Endothelial cell of hepatic sinusoid (primary cell): ENCODE results near the gene KIRREL3.

Experiments used
- in situ Hi-C: cut with HindIII; loops from 2 replicates; pipeline ENCODE4 v1.10.0; 2017; ENCODE audit warnings: low sequenced_read_pairs

KIRREL3 gene

DNA sequence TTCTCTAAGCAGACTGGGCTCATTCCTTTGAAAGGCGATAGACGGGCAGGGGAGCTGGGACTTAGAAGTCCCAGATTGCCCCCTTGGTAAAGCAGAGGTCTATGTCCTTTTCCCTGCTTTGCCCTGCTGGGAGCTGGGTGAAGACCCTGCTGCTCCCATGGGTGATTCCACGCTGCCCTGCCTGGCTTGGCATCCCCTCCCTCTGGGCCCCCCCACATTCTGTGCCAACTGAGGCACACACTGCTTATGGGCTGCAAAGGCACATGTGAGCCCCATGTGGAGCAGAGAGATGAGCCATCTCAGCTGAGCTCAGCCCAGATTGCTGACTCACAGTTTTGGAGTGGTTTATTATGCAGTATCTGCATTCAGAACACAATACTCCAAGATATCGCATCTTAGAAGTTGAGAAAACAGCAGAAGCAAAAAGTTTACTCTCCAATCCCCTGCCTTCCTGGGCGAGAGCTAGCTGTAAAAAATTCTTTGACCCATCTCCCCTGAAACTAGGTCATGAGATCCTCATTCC, 517.9 kb downstream of the KIRREL3 start:
- in situ Hi-C loops = no loop called here

DNA sequence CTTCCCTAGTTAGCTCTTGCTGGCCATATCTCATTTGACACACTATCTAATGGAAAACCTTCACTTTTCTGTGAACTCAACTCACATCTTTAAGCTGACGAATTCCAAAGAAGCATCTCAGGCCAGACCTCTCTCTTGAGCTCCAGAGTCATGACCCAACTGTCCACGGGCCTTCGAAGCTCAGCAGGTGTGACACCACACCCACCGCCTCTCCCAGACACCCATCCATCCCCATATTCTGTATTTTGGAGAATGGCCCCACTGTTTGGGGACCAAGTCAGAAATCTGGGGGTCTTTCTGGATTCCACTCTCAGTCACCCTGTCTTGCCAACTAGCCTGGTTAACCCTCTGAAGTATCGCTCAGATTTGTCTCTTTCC, 519.3 kb downstream of the KIRREL3 start:
- in situ Hi-C loops = no loop called here

DNA sequence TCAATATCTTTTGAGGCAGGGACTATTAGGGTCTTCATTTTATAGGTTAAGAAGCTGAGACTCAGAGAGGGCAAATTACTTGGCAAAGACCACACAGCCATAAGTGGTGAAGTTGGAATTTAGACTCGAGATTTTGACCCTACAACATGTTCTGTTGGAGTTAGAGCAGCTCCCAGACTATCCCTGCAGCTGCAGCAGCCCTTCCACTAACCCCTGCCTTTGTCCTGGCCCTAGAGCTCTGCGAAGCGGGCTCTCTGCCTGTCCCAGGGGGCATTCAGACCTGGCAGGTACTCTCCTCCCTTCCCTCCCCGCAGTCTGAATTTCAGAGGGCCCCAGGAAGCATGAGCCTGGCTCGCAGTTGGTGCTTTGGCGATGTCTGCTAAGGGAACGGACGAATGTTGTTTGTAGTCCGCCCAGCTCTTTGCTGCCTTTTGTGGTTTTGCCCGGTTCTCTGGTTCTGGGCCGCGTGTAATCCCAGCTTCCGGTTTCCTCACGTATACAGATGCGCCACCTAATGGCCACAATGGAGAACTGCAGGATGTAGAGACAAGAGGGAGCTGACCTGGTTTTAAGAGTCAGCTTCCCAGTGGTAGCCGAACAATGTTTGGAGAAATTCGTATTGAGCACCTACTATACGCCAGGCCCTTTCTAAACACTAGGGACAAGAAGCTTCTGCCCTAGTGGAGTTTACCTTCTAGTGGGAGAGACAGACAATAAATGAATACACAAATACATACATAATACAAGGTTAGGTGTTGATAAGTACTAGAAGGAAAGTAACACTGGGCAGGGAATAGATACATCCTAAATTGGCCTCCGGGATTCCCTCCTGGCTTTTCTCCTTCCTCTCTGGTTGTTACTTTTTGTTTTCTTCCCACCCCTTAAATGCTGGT, 519.9 kb downstream of the KIRREL3 start:
- in situ Hi-C loops = no loop called here

DNA sequence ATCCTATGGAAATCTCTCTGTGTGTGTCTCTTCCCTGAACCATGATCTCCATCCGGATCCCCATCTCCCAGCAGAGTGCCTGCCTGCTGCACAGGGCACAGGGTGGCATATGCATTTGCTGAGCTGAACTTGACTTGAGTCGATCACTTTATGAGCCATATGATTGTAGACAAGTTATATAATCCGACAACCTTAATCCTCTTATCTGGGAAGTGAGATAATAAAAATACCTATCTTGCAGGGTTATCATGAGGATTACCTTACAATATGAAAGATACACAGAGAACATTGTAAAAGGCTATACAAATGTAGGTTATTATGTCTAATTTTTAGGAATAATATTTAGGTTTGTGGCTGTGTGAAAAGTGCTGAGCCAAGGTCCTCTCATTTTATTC, 520.6 kb downstream of the KIRREL3 start:
- in situ Hi-C loops = no loop called here

DNA sequence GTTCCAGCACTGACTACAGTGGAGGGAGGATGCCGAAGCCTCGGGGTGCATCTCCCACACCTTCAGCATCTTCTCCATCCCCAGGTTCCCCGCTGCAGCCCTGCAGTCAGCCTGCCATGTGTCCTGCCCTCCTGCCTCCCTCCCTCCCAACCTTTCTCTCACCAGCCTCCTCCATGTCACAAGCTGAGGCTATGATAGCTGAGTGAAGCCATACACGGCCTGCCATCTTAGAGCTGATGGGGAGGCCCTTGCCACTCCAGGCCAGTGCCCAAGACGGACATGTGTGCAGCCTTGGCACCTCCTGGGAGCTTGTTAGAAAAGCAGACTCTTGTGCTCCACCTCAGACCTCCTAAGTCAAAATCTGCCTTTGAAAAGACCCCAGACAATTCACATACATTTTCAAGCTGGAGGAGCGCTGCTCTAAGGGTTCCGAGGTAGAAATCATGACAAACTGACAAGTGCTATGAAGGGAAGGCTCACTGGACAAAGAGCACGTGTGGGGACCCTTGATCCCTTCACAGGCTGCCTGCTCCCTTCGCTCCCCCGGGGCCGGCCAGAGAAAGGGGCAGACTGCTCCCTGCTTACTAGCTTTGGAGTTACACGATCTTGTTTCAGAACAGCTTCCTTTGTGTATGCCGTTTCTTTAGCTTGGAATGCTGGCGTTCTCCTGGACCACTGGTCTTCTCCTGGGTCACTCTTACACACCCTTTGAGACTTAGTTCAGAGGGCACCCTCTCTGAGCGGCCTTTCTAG, 521.2 kb downstream of the KIRREL3 start:
- in situ Hi-C loops = no loop called here

DNA sequence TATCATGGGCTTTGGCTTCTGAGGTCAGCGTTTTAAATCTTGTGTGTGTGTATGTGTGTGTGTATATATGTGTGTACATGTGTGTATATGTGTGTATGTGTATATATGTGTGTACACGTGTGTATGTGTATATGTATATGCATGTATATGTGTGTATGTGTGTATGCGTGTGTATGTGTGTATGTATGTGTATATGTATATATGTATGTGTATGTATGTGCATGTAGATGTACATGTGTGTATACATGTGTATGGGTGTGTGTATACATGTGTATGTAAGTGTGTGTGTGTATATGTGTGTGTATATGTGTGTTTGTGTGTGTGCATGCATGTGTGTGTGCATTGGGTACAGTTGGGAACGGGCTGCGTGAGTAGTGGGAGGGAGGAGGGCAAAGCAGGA, 522.1 kb downstream of the KIRREL3 start:
- in situ Hi-C loops = no loop called here

DNA sequence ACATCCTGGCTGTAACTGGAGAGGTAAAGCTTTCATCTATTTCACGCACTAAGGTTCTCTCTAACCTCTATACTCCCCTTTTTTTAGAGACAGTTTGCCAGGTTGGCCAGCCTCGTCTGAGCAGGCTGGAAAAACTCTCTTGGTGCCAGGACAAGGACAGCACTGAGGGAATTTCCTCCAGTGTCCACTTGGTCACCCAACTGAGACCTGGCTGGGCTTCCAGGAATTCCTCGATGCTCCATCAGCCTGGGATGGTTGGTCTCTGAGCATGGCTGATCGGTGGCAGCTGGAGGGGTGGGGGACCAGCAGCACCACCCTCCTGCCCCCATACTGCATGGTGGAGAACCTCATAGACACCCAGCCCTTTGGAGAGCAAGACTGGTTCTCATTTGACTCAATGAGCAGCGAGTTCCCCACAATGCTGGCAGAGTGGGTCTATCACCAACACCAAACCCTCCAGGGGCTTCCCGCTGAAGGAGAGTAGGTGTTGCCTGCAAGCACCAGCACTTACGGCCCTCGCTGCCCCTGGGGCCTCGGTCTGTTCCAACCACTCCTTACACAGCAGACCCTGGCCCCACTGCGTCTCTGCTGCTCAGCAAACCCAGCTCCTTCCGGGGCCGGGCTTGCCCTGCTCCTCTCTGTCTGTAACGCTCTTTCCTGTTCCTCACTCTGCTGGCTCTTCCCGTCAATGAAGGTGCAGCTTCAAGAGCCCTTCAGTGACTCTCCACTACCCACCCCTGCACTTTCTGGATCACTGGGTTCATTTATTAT, 522.9 kb downstream of the KIRREL3 start:
- in situ Hi-C loops = no loop called here

DNA sequence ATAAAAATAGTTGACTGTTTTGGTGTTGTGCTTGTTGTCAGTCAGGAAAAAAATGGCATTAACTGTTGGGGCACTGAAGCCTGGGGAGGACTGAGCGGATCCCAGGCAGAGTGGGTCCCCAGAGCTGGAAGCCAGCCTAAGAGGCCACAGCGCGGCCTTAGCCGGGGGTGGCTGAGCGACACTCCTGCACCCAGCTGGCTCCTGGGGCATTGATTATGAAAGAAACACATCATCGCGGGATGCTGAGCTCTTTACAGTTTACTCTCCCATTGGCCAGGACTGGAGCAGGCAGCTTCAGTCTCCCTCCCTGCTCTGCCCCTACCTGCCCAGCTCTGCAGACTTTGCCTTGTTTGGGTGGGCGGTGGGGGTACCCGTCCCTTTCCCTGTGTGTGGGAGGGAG, 523.6 kb downstream of the KIRREL3 start:
- in situ Hi-C loops = no loop called here

DNA sequence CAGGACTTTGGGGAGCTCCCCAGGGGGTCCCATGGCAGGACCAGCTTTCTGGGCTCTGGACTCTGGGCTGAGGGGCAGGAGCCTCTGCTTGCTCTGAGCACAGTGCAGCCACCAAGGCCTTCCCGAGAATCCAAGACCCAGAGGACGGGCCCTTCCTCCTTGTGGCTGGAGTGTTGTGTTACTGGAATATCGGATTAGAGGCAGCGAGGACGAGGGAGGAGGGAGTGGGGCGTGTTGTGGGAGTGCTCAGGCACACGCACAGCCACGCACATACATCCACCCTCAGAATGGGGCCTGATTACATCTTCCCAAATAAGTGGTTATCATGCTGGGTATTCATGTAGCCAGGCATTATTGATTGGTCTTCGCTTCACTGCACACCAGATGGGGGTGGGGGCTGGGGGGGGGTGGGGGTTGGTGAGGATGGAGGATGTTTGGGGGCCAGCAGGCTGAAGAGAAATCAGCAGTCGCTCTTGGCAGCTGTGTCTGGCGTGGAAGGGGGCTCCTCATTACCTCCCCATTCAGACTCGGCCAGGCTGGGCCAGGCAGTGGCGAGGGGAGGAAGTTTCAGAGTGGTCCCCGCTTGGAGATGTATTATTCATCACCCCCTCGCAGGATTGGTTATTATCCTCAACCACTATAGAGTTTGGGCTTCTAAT, 524.2 kb downstream of the KIRREL3 start:
- in situ Hi-C loops = no loop called here

DNA sequence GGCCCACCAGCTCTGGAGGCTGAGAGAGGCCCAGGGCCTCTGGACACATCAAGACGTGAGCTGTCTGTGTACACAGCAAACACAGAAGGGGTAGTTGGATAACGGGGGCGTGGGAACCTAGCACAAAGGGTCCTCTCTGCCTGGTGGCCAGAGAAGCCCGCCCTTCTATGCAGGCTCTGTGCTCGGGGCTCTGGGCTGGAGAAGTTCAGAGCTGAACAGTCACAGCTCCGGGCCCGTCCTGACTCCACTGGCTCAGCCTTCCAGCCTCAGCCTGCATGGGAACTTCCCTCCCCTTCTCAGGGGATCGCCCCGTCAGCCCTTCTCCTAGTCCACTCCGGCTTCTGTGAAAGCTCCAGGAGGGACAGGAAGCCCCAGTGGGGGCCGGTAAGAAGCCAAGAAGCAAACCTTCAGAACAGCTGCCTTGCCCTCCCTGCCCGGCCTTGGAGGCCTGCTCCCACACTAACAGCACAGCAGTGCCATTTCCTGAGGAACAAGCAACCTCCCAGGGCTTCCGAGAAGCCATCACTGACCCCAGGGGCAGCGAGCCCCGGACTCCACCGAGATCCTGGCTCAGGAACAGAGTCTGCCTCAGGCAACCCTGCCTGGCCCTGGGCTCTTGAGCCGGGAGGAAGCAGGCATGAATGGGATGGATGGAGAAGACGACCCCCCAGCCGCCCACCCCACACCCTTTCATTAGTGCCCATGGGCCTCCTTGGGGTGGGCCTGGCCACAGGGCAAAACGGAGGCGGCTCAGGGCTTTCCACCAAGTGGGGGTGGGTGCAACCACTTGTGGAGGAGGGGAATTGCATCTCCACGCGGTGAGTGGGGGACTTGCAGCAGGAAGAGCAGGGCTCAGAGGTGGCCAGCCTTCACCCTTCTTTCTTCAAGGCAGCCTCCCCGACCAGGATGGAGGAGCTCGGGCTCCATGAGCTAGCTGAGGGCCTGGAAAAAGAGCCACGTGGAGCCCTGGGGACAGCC, 525.3 kb downstream of the KIRREL3 start:
- in situ Hi-C loops = no loop called here

DNA sequence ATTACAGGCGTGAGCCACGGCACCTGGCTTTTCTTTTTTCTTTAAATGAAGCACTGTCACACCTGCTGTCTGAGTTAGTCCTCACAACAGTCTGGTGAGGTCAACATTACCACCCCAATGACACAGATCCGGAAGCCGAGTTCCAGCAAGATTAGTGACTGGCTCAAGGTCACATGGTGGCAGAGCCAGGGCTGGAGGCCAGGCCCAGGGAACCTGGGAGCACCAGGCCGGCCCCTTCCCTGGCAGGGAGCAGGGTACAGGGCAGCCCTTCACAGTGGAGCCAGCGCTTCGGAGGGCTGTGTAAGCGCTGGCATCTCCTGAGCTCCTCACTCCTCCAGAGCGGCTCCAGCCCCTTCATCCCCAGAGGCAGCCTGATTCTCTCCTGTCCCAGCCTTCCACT, 526.4 kb downstream of the KIRREL3 start:
- in situ Hi-C loops = no loop called here

DNA sequence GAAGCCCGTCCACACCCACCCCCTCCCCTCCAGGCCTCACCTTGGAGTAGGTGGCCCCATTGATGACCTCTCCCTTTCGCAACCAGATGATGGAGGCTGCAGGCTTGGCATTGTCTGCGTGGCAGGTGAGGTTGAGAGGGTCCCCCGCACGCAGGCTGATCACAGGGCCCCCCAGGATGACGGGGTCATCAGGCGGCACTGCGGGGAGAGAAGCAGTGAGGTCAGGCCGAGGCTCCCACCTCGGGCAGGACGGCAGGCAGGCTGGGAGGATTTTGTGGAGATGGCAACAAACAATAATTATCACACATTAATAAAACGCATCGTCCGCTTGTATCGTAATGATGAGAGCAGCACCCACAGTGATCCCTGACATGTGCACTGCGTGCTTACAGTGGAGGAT, 527.3 kb downstream of the KIRREL3 start:
- in situ Hi-C loops = no loop called here

DNA sequence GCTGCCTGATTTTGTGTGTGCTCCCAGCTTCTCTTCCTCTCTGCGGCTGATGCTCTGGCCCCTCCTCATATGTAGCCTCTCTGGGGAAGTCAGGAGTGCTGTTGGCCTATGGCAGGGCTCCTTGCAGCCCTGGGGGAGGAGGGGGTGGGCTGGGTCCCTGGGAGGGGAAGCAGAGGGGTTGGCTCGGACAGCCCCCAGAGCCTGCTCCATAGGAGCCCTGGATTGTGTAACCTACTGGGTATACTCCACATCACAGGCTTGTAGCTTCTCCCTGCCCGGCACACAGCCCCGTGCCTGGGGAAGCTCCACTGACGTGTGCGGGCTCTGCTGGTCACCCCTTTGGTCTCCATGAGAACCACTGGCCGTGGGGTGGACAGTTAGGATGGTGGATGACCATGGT, 531.3 kb downstream of the KIRREL3 start:
- in situ Hi-C loops = loop anchor here (5.0 kb wide), 3 partner anchors 42 to 77 kb away; no protein-coding TSS in a partner anchor

DNA sequence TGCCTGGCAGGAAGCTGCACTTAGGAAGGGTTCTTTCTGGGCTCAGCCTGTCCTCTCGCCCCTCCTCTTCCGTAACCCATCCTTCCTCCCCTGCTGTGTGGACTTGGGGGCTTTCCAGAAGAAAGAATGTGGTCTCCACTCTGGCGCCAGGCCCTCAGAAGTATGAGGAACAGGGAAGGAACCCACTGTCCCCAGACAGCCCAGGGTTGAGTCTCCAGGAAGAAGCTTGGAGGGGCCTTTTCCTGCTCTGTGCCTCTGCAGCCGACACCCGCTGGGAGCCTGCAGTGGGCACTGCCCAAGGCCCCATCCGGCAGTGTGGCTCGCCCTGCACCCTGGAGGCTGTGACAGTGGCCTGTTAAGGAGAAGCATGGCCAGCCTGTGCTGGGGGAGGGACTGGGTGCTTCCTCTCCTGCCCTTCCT, 532.5 kb downstream of the KIRREL3 start:
- in situ Hi-C loops = loop anchor here (5.0 kb wide), 3 partner anchors 41 to 76 kb away; no protein-coding TSS in a partner anchor

DNA sequence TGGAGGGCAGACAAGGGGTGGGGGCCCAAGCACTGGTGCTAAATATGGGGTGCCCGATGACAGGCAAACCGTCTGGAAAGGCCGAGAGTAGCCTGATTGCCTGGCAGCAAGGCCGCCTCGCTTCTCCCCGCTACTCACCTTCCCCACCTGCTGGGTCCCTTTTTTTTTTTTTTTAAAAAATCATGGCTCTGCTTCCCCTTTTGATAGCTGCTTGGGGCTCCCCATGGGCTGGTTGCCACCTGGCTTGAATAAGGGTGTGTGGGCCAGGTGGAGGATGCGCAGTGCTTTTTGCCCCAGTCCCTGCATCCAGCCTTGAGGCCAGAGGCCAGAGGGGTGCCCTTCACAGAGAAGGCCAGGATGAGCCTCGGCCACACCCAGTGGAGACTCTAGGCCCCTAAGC, 533.1 kb downstream of the KIRREL3 start:
- in situ Hi-C loops = loop anchor here (5.0 kb wide), 3 partner anchors 40 to 75 kb away; no protein-coding TSS in a partner anchor

DNA sequence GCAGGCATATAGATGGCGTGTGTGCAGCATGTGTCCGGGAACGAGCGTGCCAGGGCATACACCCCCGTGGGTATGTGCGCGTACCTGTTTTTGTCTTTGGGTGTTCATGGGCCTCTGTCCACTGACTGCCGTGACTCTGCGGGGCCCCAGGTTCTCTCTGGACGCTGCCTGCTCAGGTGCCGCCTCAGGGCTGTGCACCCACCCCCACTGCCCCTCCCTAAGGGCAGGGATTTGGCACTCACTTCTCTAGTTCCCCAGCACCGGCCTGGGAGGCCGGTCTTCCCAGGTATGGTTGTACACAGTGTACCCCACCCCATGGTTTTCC, 533.6 kb downstream of the KIRREL3 start:
- in situ Hi-C loops = loop anchor here (5.0 kb wide), 3 partner anchors 40 to 75 kb away; no protein-coding TSS in a partner anchor

DNA sequence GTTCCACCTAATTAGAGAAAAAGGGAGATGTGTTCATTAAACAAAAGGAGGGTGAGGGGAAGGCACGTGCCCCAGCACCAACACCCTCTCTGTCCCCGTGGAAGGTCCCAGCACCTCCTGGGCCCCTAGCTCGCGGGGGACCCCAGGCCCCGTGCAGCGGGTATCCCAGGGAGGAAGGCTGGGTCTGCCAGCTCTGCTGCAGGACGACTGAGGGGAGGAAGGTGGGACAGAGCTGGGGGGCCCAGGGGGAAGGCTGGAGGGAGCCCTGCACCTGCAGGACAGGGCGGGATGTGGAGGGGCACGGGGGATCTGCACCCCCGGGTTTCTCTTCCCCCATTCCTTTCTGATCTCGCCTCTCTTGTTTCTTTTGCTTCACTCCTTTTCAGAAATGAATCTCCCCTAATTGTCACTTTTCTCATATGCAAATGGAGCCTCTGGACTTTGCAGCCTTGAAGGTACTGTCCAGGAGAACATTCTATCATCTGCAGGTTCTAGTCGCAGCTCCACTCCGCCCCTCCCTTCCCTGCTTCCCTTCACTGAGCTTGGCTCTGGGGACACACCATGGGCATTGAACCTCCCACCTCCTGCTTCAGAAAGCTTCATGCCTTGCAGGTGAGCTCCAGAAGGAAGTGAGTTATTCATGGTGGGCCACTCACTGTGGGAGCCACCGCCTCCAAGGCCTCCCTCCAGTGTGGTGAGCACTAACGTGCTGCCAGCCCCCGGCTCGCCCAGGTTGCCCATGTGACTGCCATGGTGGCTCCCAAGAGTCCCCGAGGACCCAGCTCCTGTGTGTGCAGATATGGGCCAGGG, 534.1 kb downstream of the KIRREL3 start:
- in situ Hi-C loops = loop anchor here (5.0 kb wide), 3 partner anchors 39 to 76 kb away; no protein-coding TSS in a partner anchor

DNA sequence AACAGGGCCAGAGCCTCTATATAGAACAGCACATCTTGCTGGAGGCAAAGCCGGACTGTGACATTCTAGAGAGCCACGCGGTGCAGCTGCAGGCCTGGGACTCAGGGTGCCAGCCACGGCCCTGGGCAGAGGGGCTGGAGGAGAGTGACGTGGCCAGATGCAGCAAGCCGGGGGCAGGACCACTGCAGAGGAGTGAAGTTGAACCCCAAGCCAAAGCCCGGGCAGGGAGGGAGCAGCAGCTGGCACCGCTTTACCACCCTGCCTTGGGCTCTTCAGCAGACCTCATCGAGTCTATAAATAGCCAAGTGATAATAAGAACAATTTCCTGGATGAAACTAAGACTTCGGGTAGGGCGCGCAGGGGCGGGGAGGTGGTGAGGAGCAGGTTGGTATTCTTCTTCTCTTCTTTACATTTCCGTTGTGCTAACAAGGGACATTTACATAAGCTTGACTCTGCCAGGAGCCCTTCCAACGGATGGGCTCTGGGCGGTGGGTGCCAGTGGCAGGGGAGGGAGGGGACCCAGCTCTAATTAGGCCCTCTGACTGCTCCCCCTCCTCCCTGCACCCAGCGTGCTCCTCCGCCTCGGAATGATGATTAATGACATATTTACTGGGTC, 534.9 kb downstream of the KIRREL3 start:
- in situ Hi-C loops = loop anchor here (5.0 kb wide), 3 partner anchors 38 to 77 kb away; no protein-coding TSS in a partner anchor
